ENCODE measurements around the gene CDH4. TPM values are rescaled to one million over a fixed set of nuclear protein-coding genes. Genes with fewer than 3 reads are reported as not detected.

The CDH4 gene
- total and polyA plus RNA-seq, 4 donors = 0.06 to 0.10 TPM; not detected in 2

GRCh38 chr20:61668771-61669503 lies 416.9 kb downstream of the CDH4 start:
- DNase-seq = peak in 1 of 2 donors; percentile 57
- Histone ChIP-seq H3K9me3 (ENCODE audit: control insufficient read depth, low read length) (no peaks in the 10 kb centered on the region), H3K4me3 (ENCODE audit: low read length in 2 of 2) (no peak overlapping the region), H3K27ac (ENCODE audit: low read depth in 1 of 2, low read length in 2 of 2) (no peak overlapping the region), H3K27me3 (ENCODE audit: control insufficient read depth in 1 of 2, insufficient read depth in 2 of 2, low read length in 1 of 2) (no peaks in the 10 kb centered on the region), H3K4me1 (ENCODE audit: control insufficient read depth in 1 of 2, insufficient read depth in 2 of 2, low read length in 2 of 2) (no peaks in the 10 kb centered on the region), H3K36me3 (ENCODE audit: control insufficient read depth in 1 of 2, insufficient read depth in 2 of 2, low read length in 1 of 2) (no peaks in the 10 kb centered on the region)
- 86% methylated on average over 20 of the region's 20 CpGs for WGBS, 2 donors
- intact Hi-C loops (cut with DNase I) = no loop called here
- no peak for ATAC-seq (ENCODE audit: low FRiP score)

DNA sequence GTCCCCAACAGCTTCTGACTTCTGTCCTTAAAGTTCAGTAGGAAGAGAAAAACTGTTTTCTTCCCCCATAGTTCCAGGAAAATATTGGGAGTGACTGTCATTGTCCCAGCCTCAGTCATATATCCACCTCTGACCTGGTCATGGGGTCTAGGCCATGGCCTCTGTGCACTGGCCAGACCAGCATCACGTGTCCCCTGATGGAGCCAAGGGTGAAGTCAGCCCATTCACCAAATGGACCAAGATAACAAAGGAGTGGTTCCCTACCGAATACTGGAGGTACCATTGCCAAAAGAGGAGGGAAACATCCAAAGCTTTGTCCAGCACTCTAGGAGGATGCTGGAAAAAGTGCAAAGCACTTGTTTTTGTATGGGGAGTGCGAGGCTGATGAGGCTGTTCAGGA lies 418.2 kb downstream of the CDH4 start:
- ATAC-seq (ENCODE audit: low FRiP score) = no peak
- H3K4me3 ChIP-seq (ENCODE audit: low read length in 2 of 2) = no peak overlapping the region
- no peaks in the 10 kb centered on the region for H3K4me1 ChIP-seq (ENCODE audit: control insufficient read depth in 1 of 2, insufficient read depth in 2 of 2, low read length in 2 of 2)
- no peaks in the 10 kb centered on the region for H3K27me3 ChIP-seq (ENCODE audit: control insufficient read depth in 1 of 2, insufficient read depth in 2 of 2, low read length in 1 of 2)
- intact Hi-C loops (cut with DNase I) = no loop called here
- no peaks in the 10 kb centered on the region for H3K36me3 ChIP-seq (ENCODE audit: control insufficient read depth in 1 of 2, insufficient read depth in 2 of 2, low read length in 1 of 2)
- no peaks in the 10 kb centered on the region for H3K9me3 ChIP-seq (ENCODE audit: control insufficient read depth, low read length)
- no peak for DNase-seq
- WGBS, 2 donors = 56 to 65% methylated on average over 3 of the region's 3 CpGs
- no peak overlapping the region for H3K27ac ChIP-seq (ENCODE audit: low read depth in 1 of 2, low read length in 2 of 2)

- no peaks in the 10 kb centered on the region for H3K9me3 ChIP-seq (ENCODE audit: control insufficient read depth, low read length)
- ATAC-seq (ENCODE audit: low FRiP score) = no peak
- H3K27me3 ChIP-seq (ENCODE audit: control insufficient read depth in 1 of 2, insufficient read depth in 2 of 2, low read length in 1 of 2) = no peaks in the 10 kb centered on the region
- WGBS, 2 donors = 95 to 96% methylated on average over 3 of the region's 3 CpGs
- no peak overlapping the region for H3K4me3 ChIP-seq (ENCODE audit: low read length in 2 of 2)
- no peaks in the 10 kb centered on the region for H3K4me1 ChIP-seq (ENCODE audit: control insufficient read depth in 1 of 2, insufficient read depth in 2 of 2, low read length in 2 of 2)
- H3K36me3 ChIP-seq (ENCODE audit: control insufficient read depth in 1 of 2, insufficient read depth in 2 of 2, low read length in 1 of 2) = no peaks in the 10 kb centered on the region
- no peak for DNase-seq
- intact Hi-C loops (cut with DNase I) = no loop called here
- no peak overlapping the region for H3K27ac ChIP-seq (ENCODE audit: low read depth in 1 of 2, low read length in 2 of 2)
Observed at GRCh38 chr20:61671559-61671958, 419.5 kb downstream of the CDH4 start.

GRCh38 chr20:61673152-61673847 lies 421.2 kb downstream of the CDH4 start:
- H3K36me3 ChIP-seq (ENCODE audit: control insufficient read depth in 1 of 2, insufficient read depth in 2 of 2, low read length in 1 of 2) = no peaks in the 10 kb centered on the region
- H3K9me3 ChIP-seq (ENCODE audit: control insufficient read depth, low read length) = no peaks in the 10 kb centered on the region
- no peaks in the 10 kb centered on the region for H3K4me1 ChIP-seq (ENCODE audit: control insufficient read depth in 1 of 2, insufficient read depth in 2 of 2, low read length in 2 of 2)
- 77% methylated on average over 17 of the region's 17 CpGs for WGBS, 2 donors
- H3K4me3 ChIP-seq (ENCODE audit: low read length in 2 of 2) = no peak overlapping the region
- intact Hi-C loops (cut with DNase I) = no loop called here
- DNase-seq (peak in 1 of 2 donors; percentile 64), ATAC-seq (ENCODE audit: low FRiP score) (no peak)
- no peak overlapping the region for H3K27ac ChIP-seq (ENCODE audit: low read depth in 1 of 2, low read length in 2 of 2)
- H3K27me3 ChIP-seq (ENCODE audit: control insufficient read depth in 1 of 2, insufficient read depth in 2 of 2, low read length in 1 of 2) = no peaks in the 10 kb centered on the region

DNA sequence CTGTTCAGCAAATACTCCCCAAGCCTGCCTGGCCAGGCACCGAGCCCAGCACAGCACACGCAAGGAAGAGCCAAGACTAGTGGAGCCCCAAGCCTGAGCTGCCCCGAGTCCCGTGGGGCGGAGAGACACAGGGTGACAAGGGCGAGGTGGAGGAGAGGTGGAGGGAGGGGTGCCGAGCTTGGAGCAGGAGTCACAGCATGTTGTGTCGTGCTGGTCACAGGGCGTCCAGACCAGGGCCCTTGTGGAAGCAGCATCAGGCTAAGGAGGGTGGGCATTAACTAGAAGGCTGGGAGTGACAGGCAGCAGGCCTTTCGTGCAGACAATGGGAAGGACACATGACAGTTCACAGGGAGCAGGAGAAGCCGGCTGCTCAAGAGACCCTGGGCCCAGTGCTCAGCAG lies 422.1 kb downstream of the CDH4 start:
- Histone ChIP-seq H3K4me1 (ENCODE audit: control insufficient read depth in 1 of 2, insufficient read depth in 2 of 2, low read length in 2 of 2) (no peaks in the 10 kb centered on the region), H3K27me3 (ENCODE audit: control insufficient read depth in 1 of 2, insufficient read depth in 2 of 2, low read length in 1 of 2) (no peaks in the 10 kb centered on the region), H3K27ac (ENCODE audit: low read depth in 1 of 2, low read length in 2 of 2) (no peak overlapping the region), H3K9me3 (ENCODE audit: control insufficient read depth, low read length) (no peaks in the 10 kb centered on the region), H3K36me3 (ENCODE audit: control insufficient read depth in 1 of 2, insufficient read depth in 2 of 2, low read length in 1 of 2) (no peaks in the 10 kb centered on the region), H3K4me3 (ENCODE audit: low read length in 2 of 2) (no peak overlapping the region)
- intact Hi-C loops (cut with DNase I) = no loop called here
- ATAC-seq (ENCODE audit: low FRiP score) (no peak), DNase-seq (peak in 1 of 2 donors; percentile 51)
- WGBS, 2 donors = 70 to 71% methylated on average over 11 of the region's 11 CpGs

DNA sequence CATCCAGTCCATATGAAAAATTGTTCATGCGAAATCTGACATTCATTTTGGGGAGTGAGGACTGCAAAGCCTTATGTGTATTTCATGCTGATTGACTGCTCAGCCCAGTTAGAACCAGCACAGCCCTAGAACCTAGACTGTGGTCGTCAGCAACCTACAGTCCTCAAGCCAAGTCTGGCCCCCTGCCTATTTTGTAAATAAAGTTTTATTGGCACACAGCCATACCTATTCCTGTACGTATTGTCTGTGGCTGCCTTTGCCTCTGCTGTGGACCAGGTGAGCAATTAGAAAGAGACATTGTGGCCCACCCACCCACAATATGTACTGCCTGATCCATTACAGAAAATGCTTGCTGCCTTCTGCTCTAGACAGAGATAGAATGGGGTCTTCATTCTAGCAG lies 422.6 kb downstream of the CDH4 start:
- no peaks in the 10 kb centered on the region for H3K27me3 ChIP-seq (ENCODE audit: control insufficient read depth in 1 of 2, insufficient read depth in 2 of 2, low read length in 1 of 2)
- no peak for ATAC-seq (ENCODE audit: low FRiP score)
- H3K9me3 ChIP-seq (ENCODE audit: control insufficient read depth, low read length) = no peaks in the 10 kb centered on the region
- no peaks in the 10 kb centered on the region for H3K4me1 ChIP-seq (ENCODE audit: control insufficient read depth in 1 of 2, insufficient read depth in 2 of 2, low read length in 2 of 2)
- H3K27ac ChIP-seq (ENCODE audit: low read depth in 1 of 2, low read length in 2 of 2) = no peak overlapping the region
- no peaks in the 10 kb centered on the region for H3K36me3 ChIP-seq (ENCODE audit: control insufficient read depth in 1 of 2, insufficient read depth in 2 of 2, low read length in 1 of 2)
- intact Hi-C loops (cut with DNase I) = no loop called here
- peak in 1 of 2 donors; percentile 11 for DNase-seq
- H3K4me3 ChIP-seq (ENCODE audit: low read length in 2 of 2) = no peak overlapping the region
- 35 to 39% methylated on average over 3 of the region's 3 CpGs for WGBS, 2 donors

- intact Hi-C loops (cut with DNase I) = no loop called here
- DNase-seq (no peak), ATAC-seq (ENCODE audit: low FRiP score) (no peak)
- Histone ChIP-seq H3K36me3 (ENCODE audit: control insufficient read depth in 1 of 2, insufficient read depth in 2 of 2, low read length in 1 of 2) (no peaks in the 10 kb centered on the region), H3K9me3 (ENCODE audit: control insufficient read depth, low read length) (no peaks in the 10 kb centered on the region), H3K4me3 (ENCODE audit: low read length in 2 of 2) (no peak overlapping the region), H3K4me1 (ENCODE audit: control insufficient read depth in 1 of 2, insufficient read depth in 2 of 2, low read length in 2 of 2) (no peaks in the 10 kb centered on the region), H3K27me3 (ENCODE audit: control insufficient read depth in 1 of 2, insufficient read depth in 2 of 2, low read length in 1 of 2) (no peaks in the 10 kb centered on the region), H3K27ac (ENCODE audit: low read depth in 1 of 2, low read length in 2 of 2) (no peak overlapping the region)
- 59 to 61% methylated on average over 2 of the region's 2 CpGs for WGBS, 2 donors
Observed at GRCh38 chr20:61677928-61678327, 425.9 kb downstream of the CDH4 start.

DNA sequence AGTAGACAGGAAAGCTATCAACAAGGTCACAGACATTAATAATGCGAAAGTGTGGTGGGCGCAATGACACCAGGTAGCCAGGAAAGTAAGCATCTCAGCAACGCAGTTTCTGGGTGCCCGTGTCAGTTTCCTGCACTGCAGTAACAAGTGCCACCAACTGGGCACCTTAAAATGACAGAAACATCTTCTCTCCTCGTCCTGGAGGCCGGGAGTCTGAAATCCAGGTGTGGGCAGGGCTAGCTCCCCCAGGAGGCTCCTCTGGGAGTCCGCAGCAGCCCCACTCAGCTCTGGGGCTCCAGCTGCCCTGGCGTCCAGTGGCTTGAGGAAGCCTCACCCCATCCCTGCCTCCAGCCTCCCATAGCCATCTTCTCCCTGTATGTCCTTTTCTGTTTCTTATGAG lies 426.4 kb downstream of the CDH4 start:
- intact Hi-C loops (cut with DNase I) = no loop called here
- no peak overlapping the region for H3K27ac ChIP-seq (ENCODE audit: low read depth in 1 of 2, low read length in 2 of 2)
- no peaks in the 10 kb centered on the region for H3K36me3 ChIP-seq (ENCODE audit: control insufficient read depth in 1 of 2, insufficient read depth in 2 of 2, low read length in 1 of 2)
- 86 to 89% methylated on average over 8 of the region's 8 CpGs for WGBS, 2 donors
- no peak overlapping the region for H3K4me3 ChIP-seq (ENCODE audit: low read length in 2 of 2)
- no peaks in the 10 kb centered on the region for H3K4me1 ChIP-seq (ENCODE audit: control insufficient read depth in 1 of 2, insufficient read depth in 2 of 2, low read length in 2 of 2)
- no peak for DNase-seq
- H3K27me3 ChIP-seq (ENCODE audit: control insufficient read depth in 1 of 2, insufficient read depth in 2 of 2, low read length in 1 of 2) = no peaks in the 10 kb centered on the region
- no peaks in the 10 kb centered on the region for H3K9me3 ChIP-seq (ENCODE audit: control insufficient read depth, low read length)
- ATAC-seq (ENCODE audit: low FRiP score) = no peak

DNA sequence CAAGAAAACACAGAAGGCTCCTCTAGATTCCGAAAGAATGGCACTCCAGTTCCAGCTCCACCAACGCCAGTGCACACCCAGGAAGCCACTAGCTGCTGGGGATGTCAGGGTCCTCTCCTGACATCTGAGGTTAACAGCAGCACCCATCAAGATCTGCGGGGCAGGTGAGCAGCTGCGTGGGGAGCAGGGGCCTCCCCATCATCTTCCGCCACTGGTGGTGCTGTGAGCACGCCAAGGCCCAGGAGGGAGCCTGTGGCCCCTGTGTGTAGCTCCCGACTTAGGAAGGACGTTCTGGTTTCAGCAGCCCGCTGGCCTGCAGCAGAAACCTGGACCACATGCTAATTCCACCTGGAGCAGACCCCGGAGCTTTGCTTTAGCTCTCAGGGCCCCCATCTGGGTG lies 427.4 kb downstream of the CDH4 start:
- no peaks in the 10 kb centered on the region for H3K9me3 ChIP-seq (ENCODE audit: control insufficient read depth, low read length)
- intact Hi-C loops (cut with DNase I) = no loop called here
- no peak for ATAC-seq (ENCODE audit: low FRiP score)
- H3K4me1 ChIP-seq (ENCODE audit: control insufficient read depth in 1 of 2, insufficient read depth in 2 of 2, low read length in 2 of 2) = no peaks in the 10 kb centered on the region
- no peaks in the 10 kb centered on the region for H3K36me3 ChIP-seq (ENCODE audit: control insufficient read depth in 1 of 2, insufficient read depth in 2 of 2, low read length in 1 of 2)
- no peak overlapping the region for H3K27ac ChIP-seq (ENCODE audit: low read depth in 1 of 2, low read length in 2 of 2)
- 84 to 91% methylated on average over 10 of the region's 10 CpGs for WGBS, 2 donors
- no peaks in the 10 kb centered on the region for H3K27me3 ChIP-seq (ENCODE audit: control insufficient read depth in 1 of 2, insufficient read depth in 2 of 2, low read length in 1 of 2)
- no peak overlapping the region for H3K4me3 ChIP-seq (ENCODE audit: low read length in 2 of 2)
- DNase-seq = no peak
